Liver (tissue), 3 donors: ENCODE results near the gene PCYT2.

Source experiments
- EGR1 ChIP-seq, 2 donors: IDR thresholded peaks; 2 replicates each; pipeline ENCODE4 v1.6.1; 2016 to 2018; ENCODE audit warnings: antibody characterized with exemption in 2 of 2, low read depth in 2 of 2
- FOXA1 ChIP-seq: IDR thresholded peaks from 2 replicates; pipeline ENCODE4 v1.6.1; 2016; ENCODE audit warnings: antibody characterized with exemption
- GABPA ChIP-seq, 2 donors: IDR thresholded peaks in 1 of 2; conservative IDR thresholded peaks in 1 of 2; 2 replicates each; pipeline ENCODE4 v1.6.1; 2016; ENCODE audit warnings: antibody characterized with exemption in 2 of 2, mild to moderate bottlenecking in 1 of 2, moderate library complexity in 1 of 2
- JUND ChIP-seq, 2 donors: IDR thresholded peaks; 2 replicates each; pipeline ENCODE4 v1.6.1; 2016; ENCODE audit warnings: antibody characterized with exemption in 2 of 2
- RAD21 ChIP-seq, 2 donors: IDR thresholded peaks; 2 replicates each; pipeline ENCODE4 v1.6.1; 2016; ENCODE audit warnings: antibody characterized with exemption in 2 of 2, mild to moderate bottlenecking in 2 of 2
- RXRA ChIP-seq, 2 donors: IDR thresholded peaks; 2 replicates each; pipeline ENCODE4 v1.6.1; 2017 to 2018; ENCODE audit warnings: antibody characterized with exemption in 2 of 2, mild to moderate bottlenecking in 1 of 2
- SP1 ChIP-seq: IDR thresholded peaks from 2 replicates; pipeline ENCODE4 v1.6.1; 2018; ENCODE audit warnings: antibody characterized with exemption, mild to moderate bottlenecking
- TAF1 ChIP-seq: conservative IDR thresholded peaks from 2 replicates; pipeline ENCODE4 v1.6.1; 2016; ENCODE audit warnings: antibody characterized with exemption, mild to moderate bottlenecking
- TF ChIP-seq, protein P1 (sequence below): fragments of 150-350 bp; IDR thresholded peaks from 2 replicates; pipeline ENCODE4 v1.5.1; 2017; ENCODE audit warnings: improper control_type of control experiment, low read depth, low read length; ENCODE audit not compliant: missing input control
- TF ChIP-seq, protein P2 (sequence below): IDR thresholded peaks from 2 replicates; pipeline ENCODE4 v1.6.1; 2016; ENCODE audit warnings: antibody characterized with exemption, mild to moderate bottlenecking
- TF ChIP-seq, protein P3 (sequence below): IDR thresholded peaks from 2 replicates; pipeline ENCODE4 v1.6.1; 2016; ENCODE audit warnings: antibody characterized with exemption
- donor health status: healthy.
- donor health status: healthy.

DNA sequence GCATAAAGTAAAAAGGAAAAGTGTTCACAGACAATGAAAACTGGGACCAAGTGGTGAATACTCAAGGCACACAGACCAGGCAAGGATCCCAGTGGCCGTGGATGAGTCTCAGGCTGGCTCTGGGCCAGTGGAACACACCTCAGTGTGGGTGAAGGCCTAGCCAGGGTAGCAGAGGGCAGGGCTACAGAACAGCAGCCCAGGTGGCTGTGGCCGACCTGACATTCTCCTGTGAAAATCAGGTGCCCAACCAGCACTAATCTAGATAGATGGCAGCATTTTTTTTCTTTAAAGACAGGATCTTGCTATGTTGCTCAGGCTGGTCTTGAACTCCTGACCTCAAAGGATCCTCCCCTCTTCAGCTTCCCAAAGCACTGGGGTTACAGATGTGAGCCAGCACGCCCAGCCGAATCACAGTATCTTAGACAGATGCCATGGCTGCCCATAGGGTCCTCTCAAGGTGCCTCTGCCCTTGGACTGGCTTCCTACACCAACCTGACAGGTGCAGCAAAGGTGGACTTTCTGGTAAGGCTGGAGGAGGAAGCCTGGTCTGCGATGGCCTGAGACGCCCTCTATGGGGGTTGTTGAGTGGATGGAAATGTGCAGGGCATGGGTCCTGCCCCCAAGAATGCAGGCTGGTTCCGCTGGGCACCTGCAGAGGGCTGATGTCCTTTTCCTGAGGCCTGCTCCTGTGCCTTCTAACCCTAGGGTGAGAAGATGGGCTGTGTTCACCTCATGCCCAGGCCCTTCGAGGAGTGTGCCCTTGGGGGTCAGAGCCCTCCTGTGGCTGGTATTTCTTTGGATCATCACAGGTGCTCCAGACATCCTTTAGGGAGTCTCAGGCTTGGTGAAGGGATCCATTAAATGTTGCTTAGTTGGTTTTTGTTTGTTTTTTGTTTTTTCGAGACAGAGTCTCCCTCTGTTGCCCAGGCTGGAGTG lies 47.1 kb downstream of the PCYT2 start:
- TF ChIP-seq, protein P1, sequence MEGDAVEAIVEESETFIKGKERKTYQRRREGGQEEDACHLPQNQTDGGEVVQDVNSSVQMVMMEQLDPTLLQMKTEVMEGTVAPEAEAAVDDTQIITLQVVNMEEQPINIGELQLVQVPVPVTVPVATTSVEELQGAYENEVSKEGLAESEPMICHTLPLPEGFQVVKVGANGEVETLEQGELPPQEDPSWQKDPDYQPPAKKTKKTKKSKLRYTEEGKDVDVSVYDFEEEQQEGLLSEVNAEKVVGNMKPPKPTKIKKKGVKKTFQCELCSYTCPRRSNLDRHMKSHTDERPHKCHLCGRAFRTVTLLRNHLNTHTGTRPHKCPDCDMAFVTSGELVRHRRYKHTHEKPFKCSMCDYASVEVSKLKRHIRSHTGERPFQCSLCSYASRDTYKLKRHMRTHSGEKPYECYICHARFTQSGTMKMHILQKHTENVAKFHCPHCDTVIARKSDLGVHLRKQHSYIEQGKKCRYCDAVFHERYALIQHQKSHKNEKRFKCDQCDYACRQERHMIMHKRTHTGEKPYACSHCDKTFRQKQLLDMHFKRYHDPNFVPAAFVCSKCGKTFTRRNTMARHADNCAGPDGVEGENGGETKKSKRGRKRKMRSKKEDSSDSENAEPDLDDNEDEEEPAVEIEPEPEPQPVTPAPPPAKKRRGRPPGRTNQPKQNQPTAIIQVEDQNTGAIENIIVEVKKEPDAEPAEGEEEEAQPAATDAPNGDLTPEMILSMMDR: no peak
- TF ChIP-seq FOXA1 (no peak), RXRA (IDR thresholded peaks at IDR 0.05) (no peak), TAF1 (no peak), GABPA (IDR thresholded peaks at IDR 0.05 in 1 of 2, conservative IDR thresholded peaks at IDR 0.05 in 1 of 2) (no peak), EGR1 (IDR thresholded peaks at IDR 0.05; ENCODE audit: low read depth in 2 of 2) (no peak), RAD21 (IDR thresholded peaks at IDR 0.05) (no peak), SP1 (no peak), JUND (IDR thresholded peaks at IDR 0.05) (no peak)
- TF ChIP-seq, protein P2, sequence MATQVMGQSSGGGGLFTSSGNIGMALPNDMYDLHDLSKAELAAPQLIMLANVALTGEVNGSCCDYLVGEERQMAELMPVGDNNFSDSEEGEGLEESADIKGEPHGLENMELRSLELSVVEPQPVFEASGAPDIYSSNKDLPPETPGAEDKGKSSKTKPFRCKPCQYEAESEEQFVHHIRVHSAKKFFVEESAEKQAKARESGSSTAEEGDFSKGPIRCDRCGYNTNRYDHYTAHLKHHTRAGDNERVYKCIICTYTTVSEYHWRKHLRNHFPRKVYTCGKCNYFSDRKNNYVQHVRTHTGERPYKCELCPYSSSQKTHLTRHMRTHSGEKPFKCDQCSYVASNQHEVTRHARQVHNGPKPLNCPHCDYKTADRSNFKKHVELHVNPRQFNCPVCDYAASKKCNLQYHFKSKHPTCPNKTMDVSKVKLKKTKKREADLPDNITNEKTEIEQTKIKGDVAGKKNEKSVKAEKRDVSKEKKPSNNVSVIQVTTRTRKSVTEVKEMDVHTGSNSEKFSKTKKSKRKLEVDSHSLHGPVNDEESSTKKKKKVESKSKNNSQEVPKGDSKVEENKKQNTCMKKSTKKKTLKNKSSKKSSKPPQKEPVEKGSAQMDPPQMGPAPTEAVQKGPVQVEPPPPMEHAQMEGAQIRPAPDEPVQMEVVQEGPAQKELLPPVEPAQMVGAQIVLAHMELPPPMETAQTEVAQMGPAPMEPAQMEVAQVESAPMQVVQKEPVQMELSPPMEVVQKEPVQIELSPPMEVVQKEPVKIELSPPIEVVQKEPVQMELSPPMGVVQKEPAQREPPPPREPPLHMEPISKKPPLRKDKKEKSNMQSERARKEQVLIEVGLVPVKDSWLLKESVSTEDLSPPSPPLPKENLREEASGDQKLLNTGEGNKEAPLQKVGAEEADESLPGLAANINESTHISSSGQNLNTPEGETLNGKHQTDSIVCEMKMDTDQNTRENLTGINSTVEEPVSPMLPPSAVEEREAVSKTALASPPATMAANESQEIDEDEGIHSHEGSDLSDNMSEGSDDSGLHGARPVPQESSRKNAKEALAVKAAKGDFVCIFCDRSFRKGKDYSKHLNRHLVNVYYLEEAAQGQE: no peak
- TF ChIP-seq, protein P3, sequence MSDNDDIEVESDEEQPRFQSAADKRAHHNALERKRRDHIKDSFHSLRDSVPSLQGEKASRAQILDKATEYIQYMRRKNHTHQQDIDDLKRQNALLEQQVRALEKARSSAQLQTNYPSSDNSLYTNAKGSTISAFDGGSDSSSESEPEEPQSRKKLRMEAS: no peak
